Colonic mucosa (tissue), 4 donors: ENCODE measurements around the gene HK3. TPM values are rescaled to one million over a fixed set of nuclear protein-coding genes. Genes with fewer than 3 reads are reported as not detected.

Source experiments
- DNase-seq: peaks from one replicate; pipeline ENCODE4 v3.0.0-alpha.2; 2020
- H3K27ac ChIP-seq: fragments of 200-600 bp; one replicate; pipeline ENCODE4 v1.8.0; 2021
- H3K27me3 ChIP-seq: fragments of 200-600 bp; one replicate; pipeline ENCODE4 v1.8.0; 2021
- H3K36me3 ChIP-seq: fragments of 200-600 bp; one replicate; pipeline ENCODE4 v1.8.0; 2021
- H3K4me1 ChIP-seq: fragments of 200-600 bp; one replicate; pipeline ENCODE4 v1.8.0; 2021; ENCODE audit warnings: mild to moderate bottlenecking
- H3K4me3 ChIP-seq: fragments of 200-600 bp; one replicate; pipeline ENCODE4 v1.8.0; 2021
- H3K9ac ChIP-seq, 2 donors: one replicate each; pipeline ENCODE4 v1.7.0; 2013; ENCODE audit warnings: control low read depth in 2 of 2, low read depth in 2 of 2, low read length in 2 of 2
- H3K9me3 ChIP-seq: fragments of 200-600 bp; one replicate; pipeline ENCODE4 v1.8.0; 2021
- intact Hi-C: fragments of 100-400 bp; cut with DNase I; formaldehyde crosslinking; loops from one replicate; pipeline ENCODE4 v1.14.1; 2022
- total RNA-seq, 2 donors: library from RNA; stranded (reverse); fragmentation: NEBNext Ultra II Directional in 1 of 2; extraction: Animal tissue kit (Norgen Biotek cat#: 25700) in 1 of 2; gene quantifications; one replicate each; pipeline ENCODE4 v1.2.1, GENCODE V29; 2021
- TF ChIP-seq, protein P1 (sequence below): fragments of 200-600 bp; IDR thresholded peaks from one replicate; pipeline ENCODE4 v1.8.0; 2022; ENCODE audit warnings: antibody characterized with exemption, mild to moderate bottlenecking
- donor health status: healthy.
- donor health status: DM: no; HTN: no; CAD: no.
- donor health status: DM: no; HTN: no; CAD: no.

Gene HK3
- total RNA-seq, 2 donors from 2014 or later, result 1.6 to 3.0 TPM

DNA sequence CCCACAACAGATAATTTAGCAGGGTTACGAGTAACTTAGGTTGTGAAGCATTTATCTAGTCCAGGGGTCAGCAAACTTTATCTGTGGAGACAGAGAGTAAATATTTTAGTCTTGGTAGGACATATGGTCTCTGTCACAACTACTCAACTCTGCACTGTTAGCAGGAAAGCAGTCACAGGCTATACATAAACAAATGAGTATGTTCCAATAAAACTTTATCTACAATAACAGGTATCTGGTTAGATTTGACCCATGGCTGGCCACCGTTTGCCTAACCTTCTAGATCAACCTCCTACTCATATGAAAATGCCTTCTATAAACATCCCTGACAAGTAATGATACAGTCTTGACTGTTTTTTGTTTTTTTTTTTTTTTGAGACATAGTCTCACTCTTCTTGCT, 13.0 kb upstream of the HK3 start:
- no peaks in the 10 kb centered on the region for H3K27me3 ChIP-seq
- no peaks in the 10 kb centered on the region for H3K4me1 ChIP-seq
- no peak overlapping the region for H3K9ac ChIP-seq
- TF ChIP-seq, protein P1, sequence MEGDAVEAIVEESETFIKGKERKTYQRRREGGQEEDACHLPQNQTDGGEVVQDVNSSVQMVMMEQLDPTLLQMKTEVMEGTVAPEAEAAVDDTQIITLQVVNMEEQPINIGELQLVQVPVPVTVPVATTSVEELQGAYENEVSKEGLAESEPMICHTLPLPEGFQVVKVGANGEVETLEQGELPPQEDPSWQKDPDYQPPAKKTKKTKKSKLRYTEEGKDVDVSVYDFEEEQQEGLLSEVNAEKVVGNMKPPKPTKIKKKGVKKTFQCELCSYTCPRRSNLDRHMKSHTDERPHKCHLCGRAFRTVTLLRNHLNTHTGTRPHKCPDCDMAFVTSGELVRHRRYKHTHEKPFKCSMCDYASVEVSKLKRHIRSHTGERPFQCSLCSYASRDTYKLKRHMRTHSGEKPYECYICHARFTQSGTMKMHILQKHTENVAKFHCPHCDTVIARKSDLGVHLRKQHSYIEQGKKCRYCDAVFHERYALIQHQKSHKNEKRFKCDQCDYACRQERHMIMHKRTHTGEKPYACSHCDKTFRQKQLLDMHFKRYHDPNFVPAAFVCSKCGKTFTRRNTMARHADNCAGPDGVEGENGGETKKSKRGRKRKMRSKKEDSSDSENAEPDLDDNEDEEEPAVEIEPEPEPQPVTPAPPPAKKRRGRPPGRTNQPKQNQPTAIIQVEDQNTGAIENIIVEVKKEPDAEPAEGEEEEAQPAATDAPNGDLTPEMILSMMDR, result no peak
- H3K4me3 ChIP-seq, result no peak overlapping the region
- intact Hi-C loops, result no loop called here
- DNase-seq, result no peak
- peaks cover 9% of the 10 kb centered on the region for H3K36me3 ChIP-seq
- no peaks in the 10 kb centered on the region for H3K9me3 ChIP-seq
- no peak overlapping the region for H3K27ac ChIP-seq

DNA sequence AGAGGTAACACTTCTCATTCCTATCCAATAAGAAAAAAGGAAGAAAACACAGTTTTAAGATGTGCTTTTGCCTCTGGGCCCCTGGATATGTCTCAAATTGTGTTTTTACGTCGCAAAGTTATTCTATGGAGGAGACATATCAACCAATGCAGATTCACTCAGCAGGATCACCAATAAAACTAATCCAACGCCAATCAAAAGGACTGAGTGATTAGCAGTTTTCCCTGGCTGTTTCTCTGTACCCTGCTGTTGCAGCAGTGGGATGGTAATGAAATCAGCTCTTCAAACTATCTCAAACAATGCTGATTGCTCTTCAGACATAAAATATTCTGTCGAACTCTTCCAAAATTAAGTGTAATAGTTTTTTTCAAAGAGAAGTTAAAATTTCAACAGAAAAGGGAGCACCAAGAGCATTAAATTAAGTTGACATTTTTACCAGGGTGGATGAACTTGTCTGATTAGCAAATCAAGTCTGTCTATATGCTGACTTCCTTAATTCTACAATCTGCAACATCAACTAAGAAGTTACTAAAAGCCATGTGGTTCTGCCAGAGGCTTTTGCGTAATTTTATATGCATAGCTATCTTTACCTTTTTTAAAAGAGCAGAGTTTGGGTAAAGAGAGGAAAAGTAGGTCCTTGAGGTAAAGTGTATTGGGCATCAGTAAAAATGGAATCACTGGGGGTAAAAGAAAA, 9.7 kb upstream of the HK3 start:
- peaks cover 9% of the 10 kb centered on the region for H3K36me3 ChIP-seq
- H3K4me3 ChIP-seq, result no peak overlapping the region
- TF ChIP-seq, protein P1, result no peak
- no peaks in the 10 kb centered on the region for H3K4me1 ChIP-seq
- no peaks in the 10 kb centered on the region for H3K9me3 ChIP-seq
- intact Hi-C loops, result no loop called here
- H3K9ac ChIP-seq, result no peak overlapping the region
- DNase-seq, result no peak
- no peak overlapping the region for H3K27ac ChIP-seq
- H3K27me3 ChIP-seq, result no peaks in the 10 kb centered on the region

DNA sequence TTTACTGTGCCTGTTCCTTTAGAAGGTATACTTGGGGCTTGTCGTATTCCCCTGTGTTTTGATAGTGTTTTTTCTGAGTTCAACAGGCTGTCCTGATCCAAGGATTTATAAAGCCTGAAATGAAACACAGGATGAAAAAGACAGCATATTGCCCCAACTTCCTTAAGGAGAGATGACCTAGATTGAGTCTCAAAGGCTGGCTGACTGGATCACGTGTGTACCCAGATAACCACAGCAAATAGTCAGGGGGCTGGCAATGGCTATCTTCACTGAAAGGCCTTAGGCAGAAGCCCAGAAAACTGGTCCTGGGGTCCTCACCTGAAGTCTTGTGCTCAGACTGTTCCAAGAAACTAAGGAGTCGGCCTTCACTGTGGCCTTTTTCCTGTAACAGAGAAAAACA, 7.7 kb upstream of the HK3 start:
- H3K27me3 ChIP-seq, result no peaks in the 10 kb centered on the region
- no peak for DNase-seq
- H3K9me3 ChIP-seq, result no peaks in the 10 kb centered on the region
- no peak overlapping the region for H3K27ac ChIP-seq
- intact Hi-C loops, result no loop called here
- no peak overlapping the region for H3K9ac ChIP-seq
- H3K4me3 ChIP-seq, result no peak overlapping the region
- H3K4me1 ChIP-seq, result no peaks in the 10 kb centered on the region
- TF ChIP-seq, protein P1, result no peak
- H3K36me3 ChIP-seq, result peaks cover 9% of the 10 kb centered on the region

- no peaks in the 10 kb centered on the region for H3K9me3 ChIP-seq
- H3K36me3 ChIP-seq, result peaks cover 9% of the 10 kb centered on the region
- no peak overlapping the region for H3K27ac ChIP-seq
- TF ChIP-seq, protein P1, result no peak
- H3K4me3 ChIP-seq, result no peak overlapping the region
- no peak overlapping the region for H3K9ac ChIP-seq
- no peak for DNase-seq
- intact Hi-C loops, result no loop called here
- no peaks in the 10 kb centered on the region for H3K27me3 ChIP-seq
- no peaks in the 10 kb centered on the region for H3K4me1 ChIP-seq
Measured at GRCh38 chr5:176906126-176906525, 7.0 kb upstream of the HK3 start.

DNA sequence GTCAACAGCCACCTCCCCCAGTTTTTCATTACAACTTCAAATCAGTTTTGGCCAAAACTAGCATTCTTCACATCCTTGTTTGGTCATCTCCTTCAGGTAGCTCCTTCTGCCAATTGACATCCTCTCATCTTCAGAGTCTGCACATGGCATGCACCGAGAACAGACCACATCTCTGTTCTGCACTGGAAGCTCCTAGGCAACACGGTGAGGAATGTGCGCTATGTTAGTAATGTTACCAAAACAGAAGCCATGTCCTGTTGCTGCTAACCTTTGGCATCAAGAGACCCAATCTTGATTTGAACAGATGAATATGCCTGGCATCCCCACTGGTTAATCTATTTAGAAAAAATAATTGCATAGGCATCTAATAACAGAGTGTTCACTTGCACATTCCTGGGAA, 5.1 kb upstream of the HK3 start:
- Histone ChIP-seq H3K4me1 (no peaks in the 10 kb centered on the region), H3K4me3 (no peak overlapping the region), H3K27ac (no peak overlapping the region), H3K9me3 (no peaks in the 10 kb centered on the region), H3K36me3 (peaks cover 4% of the 10 kb centered on the region), H3K9ac (no peak overlapping the region), H3K27me3 (no peaks in the 10 kb centered on the region)
- TF ChIP-seq, protein P1, result no peak
- intact Hi-C loops, result no loop called here
- no peak for DNase-seq
